ENCODE results near the gene ZNF18. TPM values are rescaled to one million over a fixed set of nuclear protein-coding genes. Genes with fewer than 3 reads are reported as not detected.

Gene ZNF18
- total and polyA plus RNA-seq, 2 of the 13 experiments (the other 11 are each of a cell fraction or from before 2014, with no cell fraction given), result 2.4 to 5.4 TPM

DNA sequence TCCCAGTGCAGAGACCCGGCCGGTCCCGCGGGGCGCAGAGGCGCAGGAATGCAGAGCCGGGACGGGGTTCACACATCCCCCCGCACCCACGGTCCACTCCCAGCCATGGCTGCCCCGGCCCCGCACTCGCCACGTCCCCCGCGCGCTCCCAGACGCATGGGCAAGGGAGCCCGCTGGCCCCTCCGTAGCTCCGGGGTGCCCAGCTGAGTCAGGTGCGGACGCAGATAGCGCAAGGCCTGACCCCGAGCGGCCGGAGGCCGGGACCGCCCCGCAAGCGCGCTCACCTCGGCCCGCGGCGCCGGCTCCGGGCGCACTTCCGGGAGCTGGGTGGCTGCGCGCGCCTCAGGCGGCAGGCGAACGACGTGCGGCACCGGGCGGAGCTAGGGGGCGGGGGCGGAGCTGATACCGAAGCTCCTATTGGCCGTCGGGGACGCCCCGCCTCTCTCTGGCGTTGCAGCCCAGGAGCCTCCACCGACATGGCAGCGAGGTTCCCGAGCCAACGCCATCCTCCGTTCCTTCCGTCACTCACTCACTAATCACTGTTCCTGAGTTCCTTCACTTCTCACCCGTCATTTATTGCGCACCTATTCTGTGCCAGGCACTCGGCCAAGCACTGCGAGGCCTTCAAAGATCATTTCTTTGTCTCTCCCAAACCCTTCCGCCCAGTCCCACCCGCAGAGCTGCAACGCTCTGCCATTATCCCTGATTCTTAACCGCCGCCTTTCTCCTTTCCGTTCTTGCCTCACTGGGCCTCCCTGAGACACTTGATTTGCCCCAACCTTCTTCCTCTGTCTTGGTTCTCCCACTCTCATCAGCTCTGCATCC lies at the start of gene ZNF18 (continued):
- TF ChIP-seq RXRA (CRISPR knock-in tag; IDR thresholded peaks at IDR 0.05) (no peak; the same call in 1 of the 2 replicates), SOX6 (IDR thresholded peaks at IDR 0.05) (no peak), SOX6 (CRISPR knock-in tag; IDR thresholded peaks at IDR 0.05) (peak; percentile 40; the same call in 1 of the 2 replicates), KAT7 (CRISPR knock-in tag; IDR thresholded peaks at IDR 0.05; ENCODE audit: borderline replicate concordance) (peak; percentile 74; the same call in 1 of the 2 replicates), HNRNPLL (IDR thresholded peaks at IDR 0.05; ENCODE audit: low read depth, low read length, poor library complexity, severe bottlenecking) (peak; percentile 100), TBX2 (CRISPR knock-in tag; IDR thresholded peaks at IDR 0.05; ENCODE audit: borderline replicate concordance) (peak; percentile 52; the same call in 1 of the 2 replicates), ARHGAP35 (CRISPR knock-in tag; IDR thresholded peaks at IDR 0.05; ENCODE audit: borderline replicate concordance) (no peak; the same call in 1 of the 2 replicates), MED13 (CRISPR knock-in tag; IDR thresholded peaks at IDR 0.05) (peak; percentile 28; the same call in 1 of the 2 replicates), REL (CRISPR knock-in tag; conservative IDR thresholded peaks at IDR 0.05) (0 out of 2 replicates have a peak, but pooled peaks have one; percentile 51), TOPORS (CRISPR knock-in tag; IDR thresholded peaks at IDR 0.05) (peak; percentile 81), CBX1 (IDR thresholded peaks at IDR 0.05; ENCODE audit: low read depth) (peak; percentile 43), MAF1 (CRISPR knock-in tag; IDR thresholded peaks at IDR 0.05; ENCODE audit: borderline replicate concordance) (no peak), JDP2 (CRISPR knock-in tag; IDR thresholded peaks at IDR 0.05; ENCODE audit: borderline replicate concordance) (no peak; the same call in 1 of the 2 replicates)
- TF ChIP-seq, protein P1, sequence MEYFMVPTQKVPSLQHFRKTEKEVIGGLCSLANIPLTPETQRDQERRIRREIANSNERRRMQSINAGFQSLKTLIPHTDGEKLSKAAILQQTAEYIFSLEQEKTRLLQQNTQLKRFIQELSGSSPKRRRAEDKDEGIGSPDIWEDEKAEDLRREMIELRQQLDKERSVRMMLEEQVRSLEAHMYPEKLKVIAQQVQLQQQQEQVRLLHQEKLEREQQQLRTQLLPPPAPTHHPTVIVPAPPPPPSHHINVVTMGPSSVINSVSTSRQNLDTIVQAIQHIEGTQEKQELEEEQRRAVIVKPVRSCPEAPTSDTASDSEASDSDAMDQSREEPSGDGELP (IDR thresholded peaks at IDR 0.05; ENCODE audit: borderline replicate concordance, low read depth), result peak; percentile 86; the same call in 1 of the 2 replicates
- TF ChIP-seq, protein P2, sequence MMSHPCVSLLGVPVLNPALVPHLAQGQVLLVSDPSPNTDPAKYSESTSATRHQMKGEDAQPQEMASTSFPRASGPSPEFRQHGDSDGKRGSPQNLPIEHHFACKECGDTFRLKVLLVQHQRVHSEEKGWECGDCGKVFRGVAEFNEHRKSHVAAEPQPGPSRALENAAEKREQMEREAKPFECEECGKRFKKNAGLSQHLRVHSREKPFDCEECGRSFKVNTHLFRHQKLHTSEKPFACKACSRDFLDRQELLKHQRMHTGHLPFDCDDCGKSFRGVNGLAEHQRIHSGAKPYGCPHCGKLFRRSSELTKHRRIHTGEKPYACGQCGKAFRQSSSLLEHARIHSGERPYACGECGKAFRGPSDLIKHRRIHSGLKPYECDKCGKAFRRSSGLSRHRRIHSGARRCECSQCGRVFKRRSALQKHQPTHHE (CRISPR knock-in tag; IDR thresholded peaks at IDR 0.05; ENCODE audit: borderline replicate concordance), result no peak
- TF ChIP-seq, protein P3, sequence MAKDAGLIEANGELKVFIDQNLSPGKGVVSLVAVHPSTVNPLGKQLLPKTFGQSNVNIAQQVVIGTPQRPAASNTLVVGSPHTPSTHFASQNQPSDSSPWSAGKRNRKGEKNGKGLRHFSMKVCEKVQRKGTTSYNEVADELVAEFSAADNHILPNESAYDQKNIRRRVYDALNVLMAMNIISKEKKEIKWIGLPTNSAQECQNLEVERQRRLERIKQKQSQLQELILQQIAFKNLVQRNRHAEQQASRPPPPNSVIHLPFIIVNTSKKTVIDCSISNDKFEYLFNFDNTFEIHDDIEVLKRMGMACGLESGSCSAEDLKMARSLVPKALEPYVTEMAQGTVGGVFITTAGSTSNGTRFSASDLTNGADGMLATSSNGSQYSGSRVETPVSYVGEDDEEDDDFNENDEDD (CRISPR knock-in tag; IDR thresholded peaks at IDR 0.05; ENCODE audit: borderline replicate concordance), result peak; percentile 67; the same call in 1 of the 2 replicates
- TF ChIP-seq, protein P4, sequence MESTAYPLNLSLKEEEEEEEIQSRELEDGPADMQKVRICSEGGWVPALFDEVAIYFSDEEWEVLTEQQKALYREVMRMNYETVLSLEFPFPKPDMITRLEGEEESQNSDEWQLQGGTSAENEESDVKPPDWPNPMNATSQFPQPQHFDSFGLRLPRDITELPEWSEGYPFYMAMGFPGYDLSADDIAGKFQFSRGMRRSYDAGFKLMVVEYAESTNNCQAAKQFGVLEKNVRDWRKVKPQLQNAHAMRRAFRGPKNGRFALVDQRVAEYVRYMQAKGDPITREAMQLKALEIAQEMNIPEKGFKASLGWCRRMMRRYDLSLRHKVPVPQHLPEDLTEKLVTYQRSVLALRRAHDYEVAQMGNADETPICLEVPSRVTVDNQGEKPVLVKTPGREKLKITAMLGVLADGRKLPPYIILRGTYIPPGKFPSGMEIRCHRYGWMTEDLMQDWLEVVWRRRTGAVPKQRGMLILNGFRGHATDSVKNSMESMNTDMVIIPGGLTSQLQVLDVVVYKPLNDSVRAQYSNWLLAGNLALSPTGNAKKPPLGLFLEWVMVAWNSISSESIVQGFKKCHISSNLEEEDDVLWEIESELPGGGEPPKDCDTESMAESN (CRISPR knock-in tag; conservative IDR thresholded peaks at IDR 0.05), result peak; percentile 88
- TF ChIP-seq, protein P5, sequence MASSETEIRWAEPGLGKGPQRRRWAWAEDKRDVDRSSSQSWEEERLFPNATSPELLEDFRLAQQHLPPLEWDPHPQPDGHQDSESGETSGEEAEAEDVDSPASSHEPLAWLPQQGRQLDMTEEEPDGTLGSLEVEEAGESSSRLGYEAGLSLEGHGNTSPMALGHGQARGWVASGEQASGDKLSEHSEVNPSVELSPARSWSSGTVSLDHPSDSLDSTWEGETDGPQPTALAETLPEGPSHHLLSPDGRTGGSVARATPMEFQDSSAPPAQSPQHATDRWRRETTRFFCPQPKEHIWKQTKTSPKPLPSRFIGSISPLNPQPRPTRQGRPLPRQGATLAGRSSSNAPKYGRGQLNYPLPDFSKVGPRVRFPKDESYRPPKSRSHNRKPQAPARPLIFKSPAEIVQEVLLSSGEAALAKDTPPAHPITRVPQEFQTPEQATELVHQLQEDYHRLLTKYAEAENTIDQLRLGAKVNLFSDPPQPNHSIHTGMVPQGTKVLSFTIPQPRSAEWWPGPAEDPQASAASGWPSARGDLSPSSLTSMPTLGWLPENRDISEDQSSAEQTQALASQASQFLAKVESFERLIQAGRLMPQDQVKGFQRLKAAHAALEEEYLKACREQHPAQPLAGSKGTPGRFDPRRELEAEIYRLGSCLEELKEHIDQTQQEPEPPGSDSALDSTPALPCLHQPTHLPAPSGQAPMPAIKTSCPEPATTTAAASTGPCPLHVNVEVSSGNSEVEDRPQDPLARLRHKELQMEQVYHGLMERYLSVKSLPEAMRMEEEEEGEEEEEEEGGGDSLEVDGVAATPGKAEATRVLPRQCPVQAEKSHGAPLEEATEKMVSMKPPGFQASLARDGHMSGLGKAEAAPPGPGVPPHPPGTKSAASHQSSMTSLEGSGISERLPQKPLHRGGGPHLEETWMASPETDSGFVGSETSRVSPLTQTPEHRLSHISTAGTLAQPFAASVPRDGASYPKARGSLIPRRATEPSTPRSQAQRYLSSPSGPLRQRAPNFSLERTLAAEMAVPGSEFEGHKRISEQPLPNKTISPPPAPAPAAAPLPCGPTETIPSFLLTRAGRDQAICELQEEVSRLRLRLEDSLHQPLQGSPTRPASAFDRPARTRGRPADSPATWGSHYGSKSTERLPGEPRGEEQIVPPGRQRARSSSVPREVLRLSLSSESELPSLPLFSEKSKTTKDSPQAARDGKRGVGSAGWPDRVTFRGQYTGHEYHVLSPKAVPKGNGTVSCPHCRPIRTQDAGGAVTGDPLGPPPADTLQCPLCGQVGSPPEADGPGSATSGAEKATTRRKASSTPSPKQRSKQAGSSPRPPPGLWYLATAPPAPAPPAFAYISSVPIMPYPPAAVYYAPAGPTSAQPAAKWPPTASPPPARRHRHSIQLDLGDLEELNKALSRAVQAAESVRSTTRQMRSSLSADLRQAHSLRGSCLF (CRISPR knock-in tag; IDR thresholded peaks at IDR 0.05; ENCODE audit: borderline replicate concordance), result 0 out of 2 replicates have a peak, but pooled peaks have one; percentile 40

All from HepG2 (cell line).